HEK293T (cell line): Measurements from ENCODE around the gene VTN.

Experiments
- ARNT ChIP-seq: fragments of 450-650 bp; IDR thresholded peaks from 2 replicates; pipeline ENCODE4 v1.6.1; 2017; ENCODE audit warnings: mild to moderate bottlenecking
- BHLHE40 ChIP-seq: fragments of 450-650 bp; IDR thresholded peaks from 2 replicates; pipeline ENCODE4 v1.6.1; 2016; ENCODE audit warnings: mild to moderate bottlenecking, moderate library complexity, borderline replicate concordance
- ELF4 ChIP-seq: fragments of 450-650 bp; IDR thresholded peaks from 2 replicates; pipeline ENCODE4 v1.6.1; 2017; ENCODE audit warnings: antibody characterized with exemption
- FOXK2 ChIP-seq: fragments of 450-650 bp; IDR thresholded peaks from 2 replicates; pipeline ENCODE4 v1.6.1; 2016; ENCODE audit warnings: mild to moderate bottlenecking
- FOXM1 ChIP-seq: fragments of 450-650 bp; IDR thresholded peaks from 2 replicates; pipeline ENCODE4 v1.6.1; 2017; ENCODE audit warnings: mild to moderate bottlenecking, borderline replicate concordance
- HDGF ChIP-seq: fragments of 450-650 bp; IDR thresholded peaks from 2 replicates; pipeline ENCODE4 v1.6.1; 2017; ENCODE audit warnings: antibody characterized with exemption, borderline replicate concordance
- L3MBTL2 ChIP-seq: fragments of 450-650 bp; conservative IDR thresholded peaks from 2 replicates; pipeline ENCODE4 v1.6.1; 2016; ENCODE audit warnings: mild to moderate bottlenecking
- LEF1 ChIP-seq: fragments of 450-650 bp; IDR thresholded peaks from 2 replicates; pipeline ENCODE4 v1.6.1; 2017; ENCODE audit warnings: mild to moderate bottlenecking, borderline replicate concordance
- SP1 ChIP-seq: fragments of 450-650 bp; IDR thresholded peaks from 2 replicates; pipeline ENCODE4 v1.6.1; 2017
- SUZ12 ChIP-seq: fragments of 450-650 bp; IDR thresholded peaks from 2 replicates; pipeline ENCODE4 v1.6.1; 2016; ENCODE audit warnings: mild to moderate bottlenecking
- TARDBP ChIP-seq: fragments of 450-650 bp; IDR thresholded peaks from 2 replicates; pipeline ENCODE4 v1.6.1; 2016
- ZNF384 ChIP-seq: fragments of 450-650 bp; IDR thresholded peaks from 2 replicates; pipeline ENCODE4 v1.6.1; 2016

DNA sequence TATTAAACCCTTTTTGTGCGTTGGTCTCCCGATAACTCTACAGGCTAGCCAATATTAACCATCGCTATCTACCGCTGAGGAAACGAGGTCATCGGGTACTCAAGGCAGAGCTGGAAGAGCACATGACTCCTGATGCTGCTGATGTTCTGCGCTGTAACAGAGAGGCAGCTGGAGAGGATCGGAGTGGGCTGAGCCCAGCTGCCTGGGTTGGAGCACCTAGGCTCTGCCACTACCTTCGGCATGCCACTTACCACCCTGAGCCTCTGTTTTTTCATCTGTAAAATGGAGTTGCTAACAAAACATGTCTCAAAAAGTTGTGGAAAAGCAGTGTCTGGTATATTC is 36.3 kb upstream of the VTN start:
- TF ChIP-seq BHLHE40 (no peak), FOXM1 (no peak), ARNT (no peak), ELF4 (no peak), FOXK2 (no peak), SUZ12 (no peak), LEF1 (no peak), L3MBTL2 (no peak), TARDBP (no peak), SP1 (no peak), ZNF384 (no peak), HDGF (no peak)
